ENCODE results near the gene RHOD.

The RHOD gene

DNA sequence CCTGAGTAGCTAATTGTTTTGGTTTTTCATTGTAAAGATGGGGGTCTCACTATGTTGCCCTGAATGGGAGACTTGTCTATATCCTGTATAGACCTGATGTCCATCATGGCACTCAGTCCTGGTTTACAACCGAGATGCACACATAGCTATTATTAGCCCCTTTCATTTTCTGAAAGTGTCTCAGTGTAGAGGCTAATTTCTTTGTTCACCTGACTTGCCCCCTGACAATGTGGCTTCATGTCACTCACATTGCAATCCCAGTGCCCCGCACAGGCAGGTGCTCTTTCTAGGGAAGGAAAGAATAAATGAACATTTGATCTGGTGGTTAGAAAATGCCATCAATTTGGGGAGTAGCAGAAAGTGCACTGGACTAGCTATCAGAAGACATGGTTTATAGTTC, 49.3 kb downstream of the RHOD start:
- H3K9me3 ChIP-seq: no peaks in the 10 kb centered on the region
- TF ChIP-seq, protein P1, sequence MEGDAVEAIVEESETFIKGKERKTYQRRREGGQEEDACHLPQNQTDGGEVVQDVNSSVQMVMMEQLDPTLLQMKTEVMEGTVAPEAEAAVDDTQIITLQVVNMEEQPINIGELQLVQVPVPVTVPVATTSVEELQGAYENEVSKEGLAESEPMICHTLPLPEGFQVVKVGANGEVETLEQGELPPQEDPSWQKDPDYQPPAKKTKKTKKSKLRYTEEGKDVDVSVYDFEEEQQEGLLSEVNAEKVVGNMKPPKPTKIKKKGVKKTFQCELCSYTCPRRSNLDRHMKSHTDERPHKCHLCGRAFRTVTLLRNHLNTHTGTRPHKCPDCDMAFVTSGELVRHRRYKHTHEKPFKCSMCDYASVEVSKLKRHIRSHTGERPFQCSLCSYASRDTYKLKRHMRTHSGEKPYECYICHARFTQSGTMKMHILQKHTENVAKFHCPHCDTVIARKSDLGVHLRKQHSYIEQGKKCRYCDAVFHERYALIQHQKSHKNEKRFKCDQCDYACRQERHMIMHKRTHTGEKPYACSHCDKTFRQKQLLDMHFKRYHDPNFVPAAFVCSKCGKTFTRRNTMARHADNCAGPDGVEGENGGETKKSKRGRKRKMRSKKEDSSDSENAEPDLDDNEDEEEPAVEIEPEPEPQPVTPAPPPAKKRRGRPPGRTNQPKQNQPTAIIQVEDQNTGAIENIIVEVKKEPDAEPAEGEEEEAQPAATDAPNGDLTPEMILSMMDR (IDR thresholded peaks at IDR 0.05): no peak

DNA sequence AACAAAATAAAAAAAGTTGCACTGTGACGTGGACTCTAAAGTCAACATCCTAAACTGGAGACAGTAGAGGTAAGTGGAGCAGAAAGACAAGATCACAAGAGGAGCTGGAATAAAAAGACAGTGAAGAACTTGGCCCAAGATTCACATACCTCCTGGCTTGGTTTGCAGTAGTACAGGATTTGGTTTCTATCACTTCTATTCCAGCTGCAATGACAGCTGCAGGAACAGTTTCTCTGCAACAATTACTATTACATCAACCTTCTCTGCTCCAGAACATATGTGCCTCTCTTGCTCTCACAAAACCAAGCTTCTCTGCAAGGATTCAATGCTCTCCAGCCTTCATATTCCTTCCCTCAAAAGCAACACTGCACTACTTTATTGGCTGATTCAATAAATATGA, 54.6 kb downstream of the RHOD start:
- no peak overlapping the region for H3K4me3 ChIP-seq (ENCODE audit: low read depth in 1 of 2, low read length in 1 of 2)
- no peaks in the 10 kb centered on the region for H3K27me3 ChIP-seq
- peaks cover 19 to 20% of the 10 kb centered on the region in 2 experiments for H3K4me1 ChIP-seq (ENCODE audit: control insufficient read depth in 1 of 2, insufficient read depth in 1 of 2, low read depth in 1 of 2, low read length in 1 of 2)
- no peaks in the 10 kb centered on the region for H3K9me3 ChIP-seq
- TF ChIP-seq, protein P1 (IDR thresholded peaks at IDR 0.05): no peak
- H3K36me3 ChIP-seq: no peaks in the 10 kb centered on the region
- H3K27ac ChIP-seq: no peak overlapping the region

More for the DNA sequence above, 49.3 kb downstream of the RHOD start:
- Histone ChIP-seq H3K36me3 (no peaks in the 10 kb centered on the region), H3K4me3 (ENCODE audit: low read depth in 1 of 2, low read length in 1 of 2) (no peak overlapping the region), H3K27me3 (no peaks in the 10 kb centered on the region), H3K4me1 (ENCODE audit: control insufficient read depth in 1 of 2, insufficient read depth in 1 of 2, low read depth in 1 of 2, low read length in 1 of 2) (no peaks in the 10 kb centered on the region), H3K27ac (no peak overlapping the region)

DNA sequence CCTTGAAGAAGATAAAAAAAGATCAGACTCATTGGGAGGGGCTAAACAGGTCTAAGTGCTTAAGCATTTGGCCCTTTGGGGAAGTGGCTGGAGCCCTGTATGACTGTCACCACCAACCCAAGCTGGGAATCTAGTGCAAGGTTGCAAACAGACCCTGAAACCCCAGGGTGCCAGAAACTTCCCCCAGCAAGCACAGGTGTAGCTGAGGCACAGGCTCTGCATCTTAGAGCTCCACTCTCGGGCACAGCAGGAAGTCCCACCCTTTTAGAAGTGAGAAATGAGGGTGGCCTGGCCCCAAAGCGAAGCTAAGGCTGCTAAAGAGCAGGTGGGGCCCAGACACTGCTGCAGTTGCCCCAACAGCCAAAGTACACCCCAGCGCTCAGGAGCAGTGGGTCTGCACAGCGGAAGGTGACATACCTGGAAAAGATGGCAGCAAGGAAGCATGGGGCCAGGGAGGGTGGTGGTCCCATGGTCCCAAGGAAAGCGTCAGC, 56.6 kb downstream of the RHOD start:
- Histone ChIP-seq H3K27me3 (no peaks in the 10 kb centered on the region), H3K27ac (no peak overlapping the region), H3K4me3 (ENCODE audit: low read depth in 1 of 2, low read length in 1 of 2) (no peak overlapping the region), H3K4me1 (ENCODE audit: control insufficient read depth in 1 of 2, insufficient read depth in 1 of 2, low read depth in 1 of 2, low read length in 1 of 2) (peaks cover 34 to 35% of the 10 kb centered on the region in 2 experiments), H3K36me3 (no peaks in the 10 kb centered on the region), H3K9me3 (no peaks in the 10 kb centered on the region)
- TF ChIP-seq, protein P1 (IDR thresholded peaks at IDR 0.05): no peak

DNA sequence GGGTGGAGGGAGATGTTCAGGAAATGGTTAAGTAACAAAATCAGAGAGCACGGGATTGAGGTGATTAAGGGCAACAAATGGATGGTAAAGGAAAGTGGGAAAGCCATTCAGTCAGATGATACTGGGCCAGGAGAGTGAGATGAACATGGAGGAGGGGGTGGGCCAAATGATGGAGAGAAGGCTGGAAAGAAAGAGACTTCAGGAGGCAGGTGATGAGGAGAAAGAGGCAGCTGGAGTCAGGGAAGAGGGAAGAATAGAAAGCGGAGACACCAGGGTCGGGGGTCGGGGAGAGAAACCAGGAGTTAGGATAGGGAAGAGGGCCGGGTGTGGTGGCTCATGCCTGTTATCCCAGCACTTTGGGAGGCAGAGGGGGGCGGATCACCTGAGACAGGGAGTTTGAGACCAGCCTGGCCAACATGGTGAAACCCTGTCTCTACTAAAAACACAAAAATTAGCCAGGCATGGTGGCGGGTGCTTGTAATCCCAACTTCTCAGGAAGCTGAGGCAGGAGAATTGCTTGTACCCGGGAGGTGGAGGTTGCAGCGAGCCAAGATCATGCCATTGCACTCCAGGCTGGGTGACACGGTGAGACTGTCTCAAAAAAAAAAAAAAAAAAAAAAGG, 57.7 kb downstream of the RHOD start:
- H3K4me1 ChIP-seq (ENCODE audit: control insufficient read depth in 1 of 2, insufficient read depth in 1 of 2, low read depth in 1 of 2, low read length in 1 of 2): peaks cover 34 to 35% of the 10 kb centered on the region in 2 experiments
- H3K9me3 ChIP-seq: no peaks in the 10 kb centered on the region
- TF ChIP-seq, protein P1 (IDR thresholded peaks at IDR 0.05): no peak
- H3K36me3 ChIP-seq: no peaks in the 10 kb centered on the region
- H3K4me3 ChIP-seq (ENCODE audit: low read depth in 1 of 2, low read length in 1 of 2): no peak overlapping the region
- peak overlapping the region; percentile 85 for H3K27ac ChIP-seq
- no peaks in the 10 kb centered on the region for H3K27me3 ChIP-seq

DNA sequence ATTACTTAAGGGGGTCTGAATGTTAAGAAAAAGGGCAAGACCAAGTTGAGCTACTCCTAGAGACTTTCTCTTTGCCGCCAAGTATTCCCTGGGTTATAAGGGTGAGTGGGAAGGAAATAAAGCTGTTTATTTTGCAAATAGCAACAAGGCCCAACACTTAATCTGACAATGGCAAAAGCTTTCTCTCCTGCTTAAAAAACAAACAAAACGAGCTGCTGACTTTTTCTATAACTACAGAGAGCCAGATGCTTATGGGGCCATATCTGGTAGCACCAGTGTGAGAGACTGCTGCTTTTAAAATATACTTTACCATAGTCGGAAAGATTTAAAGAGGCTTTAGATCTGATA, 60.1 kb downstream of the RHOD start:
- no peaks in the 10 kb centered on the region for H3K27me3 ChIP-seq
- peaks cover 44 to 50% of the 10 kb centered on the region in 2 experiments for H3K4me1 ChIP-seq (ENCODE audit: control insufficient read depth in 1 of 2, insufficient read depth in 1 of 2, low read depth in 1 of 2, low read length in 1 of 2)
- H3K4me3 ChIP-seq (ENCODE audit: low read depth in 1 of 2, low read length in 1 of 2): no peak overlapping the region
- TF ChIP-seq, protein P1 (IDR thresholded peaks at IDR 0.05): no peak
- H3K9me3 ChIP-seq: no peaks in the 10 kb centered on the region
- no peaks in the 10 kb centered on the region for H3K36me3 ChIP-seq
- peak overlapping the region; percentile 99 for H3K27ac ChIP-seq

All from neutrophil (primary cell).